Urothelium cell line (cell line): ENCODE results near the gene OR10J1.

Source experiments
- DNase-seq: peaks from one replicate; pipeline ENCODE4 v3.0.0; 2011; ENCODE audit warnings: low spot score, mixed read lengths
- FAIRE-seq: peaks from 2 replicates; lab custom pipeline; 2011; peaks lifted over from hg19 to GRCh38; lab: Jason Lieb, UNC

Gene OR10J1

DNA sequence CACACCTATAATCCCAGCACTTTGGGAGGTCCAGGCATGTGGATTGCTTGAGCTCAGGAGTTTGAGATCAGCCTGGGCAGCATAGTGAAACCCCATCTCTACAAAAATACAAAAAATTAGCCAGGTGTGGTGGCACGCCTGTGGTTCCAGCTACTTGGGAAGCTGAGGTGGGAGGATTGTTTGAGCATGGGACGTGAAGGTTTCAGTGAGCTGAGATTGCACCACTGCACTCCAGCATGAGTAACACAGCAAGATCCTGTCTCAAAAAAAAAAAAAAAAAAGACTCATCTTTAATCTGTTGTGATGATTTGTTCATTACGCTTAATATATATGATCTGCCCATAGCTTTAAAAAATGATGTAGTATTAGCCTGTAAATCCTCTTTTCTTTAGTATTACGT lies 44.0 kb downstream of the OR10J1 start:
- DNase-seq: no peak
- FAIRE-seq: no peak
